ENCODE data around the gene ZRANB3.

The ZRANB3 gene

DNA sequence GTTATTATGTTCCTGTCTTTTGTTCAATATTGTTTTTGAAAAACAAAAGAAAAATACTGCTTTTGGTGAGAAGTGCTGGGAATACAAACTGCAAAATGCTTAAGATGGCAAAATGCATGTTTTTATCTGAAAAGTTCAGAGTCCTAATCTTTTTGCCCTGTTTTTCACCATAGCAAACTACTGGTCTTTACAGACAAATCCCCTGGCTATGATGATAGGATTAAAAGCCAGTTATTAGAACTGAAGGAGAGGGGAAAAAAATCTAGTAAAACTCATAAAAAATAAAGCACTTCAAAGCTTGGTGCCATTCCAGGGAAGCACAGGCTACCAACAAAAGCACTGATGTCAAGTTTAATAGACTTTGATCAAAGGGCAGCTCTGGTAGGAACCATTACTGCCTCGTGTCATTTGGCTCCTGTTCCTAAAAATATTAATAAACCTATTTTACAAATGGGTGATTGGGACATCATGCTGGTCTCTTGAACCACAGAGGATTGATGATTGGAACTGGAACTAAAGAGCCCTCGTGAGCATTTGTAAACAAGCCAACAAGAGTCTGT is 284.2 kb downstream of the ZRANB3 start:
- no peak for DNase-seq

DNA sequence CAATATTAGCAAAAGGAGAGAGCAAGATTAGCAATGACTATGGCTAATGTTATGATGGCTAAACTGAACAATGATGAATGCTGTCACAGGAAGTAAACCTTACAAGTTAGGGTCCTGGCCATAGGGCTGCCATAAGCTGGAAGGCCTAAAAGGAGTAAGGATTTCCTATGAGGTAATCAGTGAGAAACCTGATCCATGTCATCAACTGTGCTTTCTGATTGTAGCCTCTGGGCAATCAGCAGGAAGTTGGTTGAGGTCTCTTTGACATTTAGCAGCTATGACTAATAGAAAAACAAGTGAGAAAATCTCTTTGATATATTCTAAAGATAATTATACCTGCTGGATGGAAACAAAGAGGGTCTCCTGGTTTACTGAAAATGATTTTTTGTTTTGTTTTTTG is 285.9 kb downstream of the ZRANB3 start:
- DNase-seq: no peak

DNA sequence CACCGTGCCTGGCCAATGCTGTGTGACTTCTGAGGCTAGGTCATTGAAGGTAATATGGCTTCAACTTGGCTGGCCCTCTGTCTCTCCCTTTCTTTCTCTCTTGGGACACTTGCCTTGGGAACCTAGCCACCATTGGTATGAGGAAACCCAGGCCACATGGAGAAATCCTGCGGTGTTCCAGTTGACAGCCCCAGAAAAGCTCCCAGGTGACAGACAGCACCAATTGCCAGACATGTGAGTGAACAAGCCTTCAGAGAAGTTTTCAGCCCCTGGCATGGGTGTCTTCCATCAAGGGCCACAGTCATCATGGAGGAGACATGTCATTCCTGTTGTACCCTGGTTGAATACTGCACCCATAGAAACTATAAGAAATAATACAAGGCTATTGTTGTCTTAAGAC is 292.4 kb downstream of the ZRANB3 start:
- no peak for DNase-seq

DNA sequence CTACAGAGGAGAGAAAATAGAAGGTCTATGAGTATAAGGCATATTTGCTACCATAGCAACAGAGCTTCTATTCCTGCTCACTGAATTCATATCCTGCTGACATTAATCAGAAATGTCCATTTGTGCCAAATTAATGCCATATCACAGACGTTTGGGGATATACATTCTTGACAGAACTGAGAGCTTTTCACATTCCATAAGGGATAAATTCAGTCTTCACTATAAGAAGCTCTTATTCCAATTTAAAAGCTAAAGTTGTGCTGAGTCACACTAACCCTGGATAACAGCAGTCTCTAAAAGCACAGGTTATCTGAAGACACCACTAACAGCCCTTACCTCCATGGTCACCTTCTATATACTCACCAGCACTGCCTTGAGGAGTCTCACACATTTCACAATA is 300.9 kb downstream of the ZRANB3 start:
- DNase-seq: no peak

DNA sequence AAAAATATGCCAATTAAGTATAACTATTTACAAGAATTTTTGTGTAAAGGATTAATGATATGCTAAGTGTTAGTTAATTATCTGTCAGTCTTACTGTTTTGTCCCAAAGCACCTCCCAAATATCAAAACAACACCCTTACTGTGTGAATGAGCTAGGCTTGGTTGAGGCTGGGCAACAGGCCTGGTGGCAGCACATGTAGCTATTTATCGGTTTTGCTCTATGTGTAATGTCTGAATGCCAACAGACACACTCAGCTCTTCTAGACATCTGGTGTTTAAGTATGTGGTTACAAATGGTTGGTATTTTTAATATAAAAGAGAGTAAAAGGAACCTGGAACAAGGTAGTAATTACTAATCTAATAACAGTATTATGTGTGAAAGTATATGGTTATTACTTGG is 303.6 kb downstream of the ZRANB3 start:
- DNase-seq: peak; percentile 21

DNA sequence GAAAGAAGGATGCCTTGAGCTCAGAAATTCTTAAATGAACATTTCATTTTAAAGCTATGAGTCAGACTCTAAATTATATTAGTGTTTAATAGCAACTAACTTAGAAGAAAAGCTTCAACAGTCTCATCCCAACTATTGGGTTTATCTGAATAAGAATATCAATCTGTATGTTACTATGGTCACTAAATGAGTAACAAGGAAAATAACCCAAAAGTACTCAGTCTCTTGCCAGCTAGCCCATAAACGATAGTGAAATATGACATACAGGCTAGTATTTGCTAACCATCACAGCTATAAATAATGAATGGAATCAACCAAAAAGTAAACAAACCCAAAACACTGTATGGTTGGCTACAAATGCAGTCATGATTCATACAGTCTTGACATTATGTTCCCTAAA is 304.1 kb downstream of the ZRANB3 start:
- DNase-seq: no peak

DNA sequence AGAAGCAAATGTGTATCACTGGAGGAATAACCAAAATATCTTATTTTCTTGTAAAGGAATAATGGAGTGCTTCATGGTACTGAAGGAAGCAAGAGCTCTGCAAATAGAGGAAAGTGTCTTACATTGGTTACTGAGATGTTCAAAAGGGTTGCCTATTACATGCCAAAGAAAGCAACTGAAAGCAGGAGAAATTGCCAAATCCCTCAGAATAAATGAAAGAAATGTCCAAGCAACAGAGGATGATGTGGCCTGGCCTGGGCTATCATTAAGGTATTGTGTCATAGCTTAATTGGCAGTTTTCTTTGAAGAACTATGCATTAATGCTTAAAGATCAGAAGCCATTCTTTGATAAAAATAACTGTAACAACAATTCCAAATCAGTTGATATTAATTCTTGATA is 305.2 kb downstream of the ZRANB3 start:
- no peak for DNase-seq

DNA sequence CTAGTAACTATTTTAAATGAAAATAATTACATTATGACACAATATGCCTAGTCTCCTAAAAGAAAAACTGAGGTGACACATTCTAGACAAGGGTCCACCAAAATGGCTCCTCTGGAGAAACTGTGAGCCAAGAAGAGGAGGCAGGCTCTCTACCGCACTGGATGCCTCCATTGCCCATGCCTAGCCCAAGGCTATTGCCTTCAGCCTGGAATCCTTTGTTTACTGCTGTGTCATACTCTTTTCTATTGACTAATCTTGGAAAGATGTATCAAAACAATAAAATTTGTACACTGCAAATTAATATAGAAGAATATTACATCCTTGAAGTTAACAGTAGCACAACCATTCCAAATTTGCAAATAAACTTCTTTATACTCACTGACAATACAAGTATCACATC is 311.8 kb downstream of the ZRANB3 start:
- no peak for DNase-seq

DNA sequence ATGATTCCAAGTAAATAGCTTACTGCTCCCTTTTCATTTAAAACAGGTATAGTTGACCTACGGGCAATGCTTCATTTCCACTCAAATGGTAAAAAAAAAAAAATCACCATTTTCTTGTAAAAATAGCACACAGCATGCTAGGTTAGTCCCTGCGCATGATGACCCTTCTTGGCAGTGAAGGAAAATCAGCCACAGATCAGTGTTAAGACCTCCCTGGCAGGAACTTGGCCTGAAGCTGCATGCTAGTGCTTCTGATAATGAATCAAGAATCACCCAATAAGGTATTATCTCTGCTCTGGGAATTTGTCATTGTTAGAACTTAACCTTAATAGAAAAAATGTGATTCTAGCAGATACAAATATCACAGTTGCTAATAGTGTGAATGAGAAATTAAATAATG is 312.6 kb downstream of the ZRANB3 start:
- DNase-seq: no peak

DNA sequence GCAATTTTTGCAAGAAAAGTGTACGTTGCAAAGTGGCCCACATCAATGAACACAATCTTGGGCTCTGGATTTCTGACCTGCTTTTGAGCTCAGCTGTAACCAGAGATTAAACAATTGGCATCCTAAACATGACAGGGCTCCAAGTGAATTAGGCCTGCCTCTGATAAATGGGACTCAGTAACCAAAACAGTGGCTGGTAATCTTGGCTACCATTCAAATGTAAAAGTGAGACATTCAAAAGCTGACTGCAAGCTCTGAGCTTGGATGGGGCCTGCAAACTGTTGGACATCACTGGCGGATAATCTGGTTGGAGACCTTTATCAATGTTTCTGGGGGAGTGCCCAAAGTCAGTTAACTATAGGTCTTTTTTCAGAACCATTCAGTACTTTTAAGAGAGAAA is 318.3 kb downstream of the ZRANB3 start:
- DNase-seq: no peak

DNA sequence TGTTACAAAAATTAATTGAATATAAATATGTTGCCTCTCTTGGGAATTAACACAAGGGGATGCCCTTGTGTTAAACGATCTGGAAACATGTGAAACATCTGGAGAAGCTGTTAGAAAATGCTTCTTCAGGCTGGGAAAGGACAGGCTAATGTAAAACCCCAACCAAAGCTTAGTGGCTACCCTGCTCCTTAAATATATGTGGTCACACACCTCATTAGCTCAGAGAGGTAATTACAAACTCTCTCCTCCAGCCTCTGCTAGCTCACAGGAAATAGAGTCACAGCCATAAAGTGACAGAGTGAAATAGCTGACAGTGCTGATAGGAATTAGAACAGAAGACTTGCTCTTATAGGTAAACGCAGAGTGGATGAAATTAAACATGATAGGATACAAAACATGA is 323.0 kb downstream of the ZRANB3 start:
- DNase-seq: no peak

DNA sequence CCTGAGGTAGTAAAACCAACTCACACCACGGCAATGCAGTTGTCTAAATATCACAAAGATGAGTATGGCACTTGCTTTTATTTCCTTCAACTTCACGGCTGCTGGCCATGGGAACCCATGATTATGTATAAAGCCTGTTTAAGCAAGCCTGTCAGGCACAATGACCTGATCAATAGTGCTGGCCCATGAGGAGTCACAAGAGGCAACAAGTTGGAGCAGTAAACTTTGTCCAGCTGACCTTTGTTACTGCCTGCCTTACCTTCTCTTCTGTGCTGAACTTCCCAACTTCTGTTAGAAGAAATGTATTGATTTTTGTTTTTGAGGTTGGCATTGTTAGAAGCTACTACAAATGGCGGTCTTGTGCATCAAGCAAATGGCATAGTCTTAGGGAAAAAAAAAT is 327.1 kb downstream of the ZRANB3 start:
- no peak for DNase-seq

DNA sequence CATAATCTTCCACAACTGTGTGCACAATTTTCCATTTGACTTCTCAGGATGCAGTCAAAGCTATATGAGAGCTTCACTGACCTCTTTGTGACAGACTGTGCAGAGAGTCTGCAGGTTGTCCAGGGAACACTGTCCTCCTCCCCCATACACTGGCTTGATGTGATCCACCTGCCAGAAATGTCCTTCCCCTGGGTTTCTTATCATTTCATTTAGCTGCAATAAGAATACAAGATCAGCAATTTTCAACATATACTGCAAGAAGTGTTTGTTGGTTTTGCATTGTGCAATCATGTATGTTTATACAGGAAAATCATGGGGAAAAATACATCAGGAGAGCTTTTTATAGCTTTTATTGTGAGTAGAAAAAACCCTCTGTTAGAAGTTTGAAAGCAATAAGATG is 328.3 kb downstream of the ZRANB3 start:
- no peak for DNase-seq

DNA sequence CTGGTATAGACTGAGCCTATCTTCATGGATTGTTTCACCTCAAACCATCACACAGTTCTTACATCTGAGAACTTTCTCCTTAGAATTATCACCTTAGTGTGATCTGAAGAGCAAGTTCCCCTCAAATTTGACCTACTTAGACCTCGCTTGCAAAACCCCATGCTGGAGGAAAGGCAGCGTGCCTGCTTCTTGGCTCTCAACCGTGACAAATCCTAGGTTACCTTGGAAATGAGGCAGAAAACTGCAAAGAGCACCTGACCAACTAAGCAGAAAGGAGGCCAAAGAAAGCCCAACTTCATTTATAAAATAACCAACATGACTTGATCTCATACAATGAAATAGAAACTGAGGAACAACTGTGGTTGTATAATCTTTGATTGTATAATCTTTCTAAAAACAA is 332.5 kb downstream of the ZRANB3 start:
- DNase-seq: no peak

DNA sequence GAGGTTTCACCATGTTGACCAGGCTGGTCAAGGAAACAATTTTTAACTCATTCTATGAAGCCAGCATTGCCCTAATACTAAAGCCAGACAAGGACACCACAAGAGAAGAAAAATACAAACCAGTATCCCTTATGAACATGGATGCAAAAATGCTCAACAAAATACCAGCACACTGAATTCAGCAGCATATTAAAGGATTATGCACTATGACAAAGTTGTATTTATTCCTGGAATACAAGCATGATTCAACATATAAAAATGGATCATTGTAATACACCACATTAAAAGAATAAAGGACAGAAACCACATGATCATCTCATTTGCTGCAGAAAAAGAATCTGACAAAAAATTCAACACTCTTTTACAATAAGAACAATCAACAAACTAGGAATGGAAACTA is 340.2 kb downstream of the ZRANB3 start:
- no peak for DNase-seq

DNA sequence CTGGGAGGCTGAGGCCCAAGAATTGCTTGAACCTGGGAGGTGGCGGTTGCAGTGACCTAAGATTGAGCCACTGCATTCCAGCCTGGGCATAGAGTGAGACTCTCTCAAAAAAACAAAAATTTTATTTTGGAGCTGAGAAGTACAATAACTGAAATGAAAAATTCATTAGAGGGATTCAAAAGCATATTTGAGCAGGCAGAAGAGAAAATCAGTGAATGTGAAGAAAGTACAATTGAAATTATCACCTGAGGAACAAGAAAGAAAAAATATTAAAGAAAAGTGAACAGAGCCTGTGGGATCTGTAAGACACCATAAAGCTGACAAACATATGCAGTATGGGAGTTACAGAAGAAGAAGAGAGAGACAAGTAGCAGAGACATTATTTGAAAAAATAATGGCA is 341.9 kb downstream of the ZRANB3 start:
- DNase-seq: no peak

DNA sequence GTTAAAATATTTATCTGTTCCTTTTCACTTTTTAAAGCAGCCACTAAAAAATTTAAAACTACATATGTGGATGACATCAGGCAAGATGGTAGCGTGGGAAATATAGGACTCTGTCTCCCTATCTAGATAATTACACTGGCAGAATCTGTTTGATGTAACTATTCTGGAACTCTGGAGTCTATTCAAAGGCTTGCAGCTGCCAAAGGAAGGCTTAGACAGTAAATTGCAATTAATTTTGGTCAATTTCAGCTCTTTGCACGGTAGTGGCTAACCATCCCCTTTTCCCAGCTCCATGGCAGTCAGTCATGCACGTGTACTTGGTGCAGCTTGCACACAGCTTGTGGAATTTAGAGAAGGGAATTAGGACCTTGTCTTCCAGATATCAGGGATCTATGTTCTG is 343.7 kb downstream of the ZRANB3 start:
- DNase-seq: no peak

DNA sequence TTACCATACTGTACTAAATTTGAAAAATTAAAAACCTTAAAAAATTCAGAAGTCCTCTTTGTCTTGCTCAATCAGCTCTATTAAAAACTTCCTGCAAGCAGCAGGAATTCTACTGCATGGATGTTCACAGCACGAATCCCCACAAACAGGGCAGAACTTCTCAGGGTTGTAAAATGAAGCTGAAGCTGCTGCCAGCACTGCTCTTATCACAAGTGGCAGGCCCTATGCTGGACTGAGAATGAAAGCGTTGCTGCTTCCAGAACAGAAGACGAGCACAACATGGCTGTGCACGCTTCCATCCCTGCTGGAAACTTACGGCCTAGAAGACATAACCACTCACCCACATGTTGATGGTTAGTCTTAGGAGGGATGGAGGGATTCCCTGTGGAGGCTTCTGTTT is 345.0 kb downstream of the ZRANB3 start:
- no peak for DNase-seq

DNA sequence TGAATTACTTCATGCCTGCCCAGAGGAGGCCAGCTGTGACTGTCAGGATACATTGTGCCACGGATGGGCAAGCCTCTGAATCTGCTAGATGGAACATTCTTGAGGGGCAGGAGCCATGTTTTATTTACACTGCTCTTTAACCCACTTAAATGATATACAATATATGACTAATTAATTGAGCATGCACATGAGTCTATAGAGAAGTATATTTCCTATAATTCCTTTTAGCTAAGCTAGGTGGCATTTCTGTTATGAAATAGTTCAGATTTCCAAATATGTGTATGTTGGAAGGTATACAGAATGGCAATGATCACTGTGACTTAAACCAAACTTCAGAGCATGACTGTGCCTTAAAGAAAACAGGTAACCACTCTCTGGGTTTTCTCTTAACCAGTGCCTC is 347.2 kb downstream of the ZRANB3 start:
- no peak for DNase-seq

DNA sequence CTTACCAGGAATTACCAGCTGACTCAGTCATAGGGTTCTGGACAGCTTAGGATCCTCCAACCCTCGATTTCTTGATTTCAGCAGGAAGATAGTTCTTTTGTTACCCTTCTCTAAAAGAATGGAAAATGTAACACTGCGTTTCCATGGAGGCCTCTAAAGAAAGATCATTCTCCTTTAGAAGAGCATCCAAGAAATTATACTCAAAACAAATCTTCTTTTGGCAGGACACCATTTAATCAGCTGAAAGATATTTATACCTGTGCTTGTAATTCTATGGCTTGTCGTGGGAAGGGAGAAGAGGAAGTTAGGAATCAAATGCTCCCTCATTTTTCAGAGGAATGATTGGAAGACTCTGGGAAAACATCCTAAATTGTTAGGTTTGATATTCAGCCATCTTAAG is 348.4 kb downstream of the ZRANB3 start:
- DNase-seq: no peak

DNA sequence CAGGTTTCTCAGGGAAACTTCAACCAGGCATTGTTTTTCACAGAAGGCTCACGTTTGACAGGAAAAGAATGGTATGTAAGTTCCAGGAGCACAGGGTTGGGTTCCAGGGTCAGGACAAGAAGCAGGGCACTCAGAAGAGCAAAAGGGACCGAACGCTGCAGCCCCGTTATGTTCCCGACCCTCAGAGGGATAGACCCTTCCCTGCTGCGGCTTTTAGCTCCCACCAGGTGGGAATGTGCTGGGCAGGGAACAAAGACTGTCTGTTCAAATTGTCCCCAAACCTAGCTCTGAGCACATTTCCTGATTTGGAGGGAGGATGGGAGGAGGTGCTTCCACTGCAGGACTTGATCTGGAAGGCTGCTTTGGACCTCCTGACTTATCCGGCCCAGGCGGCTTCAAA is 348.8 kb downstream of the ZRANB3 start:
- DNase-seq: no peak

DNA sequence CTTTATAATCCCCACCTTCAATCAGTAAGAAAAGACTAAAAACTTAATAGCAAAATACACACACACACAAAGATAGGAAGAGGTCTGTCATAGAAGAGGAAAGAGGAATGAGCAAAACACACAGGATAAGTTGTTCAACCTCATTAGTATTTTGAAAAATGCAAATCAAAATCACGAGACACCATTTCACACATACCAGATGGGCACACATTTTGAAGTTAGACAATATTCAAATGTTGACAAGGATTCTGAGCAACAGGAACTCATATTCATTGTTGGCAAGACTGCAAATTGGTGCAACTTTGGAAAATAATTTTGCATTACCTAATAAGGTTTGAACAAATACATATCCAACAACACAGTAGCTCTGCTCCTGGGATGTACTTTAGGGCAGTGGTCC is 351.3 kb downstream of the ZRANB3 start:
- DNase-seq: no peak

DNA sequence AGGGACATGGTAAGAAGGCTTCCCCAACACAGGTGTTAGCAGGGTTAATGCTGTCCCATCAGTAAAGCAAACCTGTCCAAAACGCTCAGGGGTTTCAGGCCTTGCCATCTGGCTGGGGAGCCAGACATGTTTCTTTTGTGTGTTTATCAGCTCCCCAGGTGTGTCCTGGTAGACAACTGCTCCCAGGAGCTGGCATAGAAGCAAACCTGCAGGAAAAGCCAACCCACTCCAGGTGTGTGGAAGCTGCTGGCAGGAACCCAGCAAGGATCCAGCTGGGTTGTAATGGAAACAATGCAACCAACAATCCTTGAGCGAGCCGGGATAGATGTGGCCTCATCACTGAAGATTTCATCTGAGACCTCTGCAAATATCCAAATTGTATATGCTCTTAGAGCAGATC is 355.8 kb downstream of the ZRANB3 start:
- no peak for DNase-seq

DNA sequence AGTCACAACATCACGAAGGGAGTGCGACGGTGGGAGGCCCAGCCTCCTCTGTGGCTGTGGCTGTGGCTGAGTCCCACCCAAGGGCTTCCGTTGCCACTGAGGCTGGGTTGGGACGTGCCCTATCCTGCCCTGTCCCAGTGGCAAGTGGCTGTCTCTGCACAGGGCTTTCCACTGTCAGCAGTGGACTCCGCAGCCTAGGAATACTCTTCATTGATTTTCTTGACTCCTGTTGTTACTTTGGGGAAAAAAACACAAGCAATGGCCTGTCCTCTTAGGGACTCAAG is 356.3 kb downstream of the ZRANB3 start:
- no peak for DNase-seq

DNA sequence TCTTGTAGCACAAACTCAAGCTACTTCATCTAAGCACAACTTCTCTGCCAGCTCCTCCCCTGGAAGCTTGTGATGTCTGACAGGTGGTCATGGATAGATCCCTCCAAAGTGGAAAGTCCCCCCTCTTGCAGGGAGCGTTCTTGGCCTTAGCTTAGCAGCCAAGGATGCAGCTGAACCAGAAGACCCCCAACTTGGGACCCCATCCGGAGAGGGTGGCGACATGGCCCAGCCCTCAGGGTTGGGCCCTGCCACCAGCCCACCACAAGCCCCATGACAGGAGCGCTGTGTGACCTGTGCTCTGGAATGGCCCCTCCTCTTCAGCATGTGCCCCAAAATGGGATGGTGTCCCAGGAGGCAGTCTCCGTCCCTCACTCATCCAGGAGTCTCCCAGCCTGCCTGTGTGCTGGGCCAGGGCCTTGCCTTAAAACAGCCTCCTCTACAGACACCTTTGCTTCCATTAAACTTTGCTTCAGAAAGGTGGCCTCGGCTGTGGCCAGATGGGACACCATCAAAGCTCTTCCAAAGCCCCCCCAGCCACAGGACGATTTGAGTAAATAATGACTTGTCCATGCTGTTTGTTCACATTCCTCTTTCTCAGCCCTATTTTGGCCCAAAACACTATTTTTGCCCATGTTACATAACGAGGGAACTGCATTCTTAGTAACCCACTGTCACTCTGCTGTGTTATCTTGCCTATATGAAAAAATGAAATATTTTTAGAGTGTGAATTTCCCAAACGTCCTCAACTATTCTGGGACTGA is 356.8 kb downstream of the ZRANB3 start:
- no peak for DNase-seq
